GM12801 (cell line): ENCODE data around the gene NUMBL.

Source experiments
- TF ChIP-seq, protein P1 (sequence below): IDR thresholded peaks from one replicate; pipeline ENCODE4 v1.5.1; 2011; ENCODE audit warnings: control low read depth; ENCODE audit not compliant: insufficient read length; ENCODE audit errors: extremely low read depth

The NUMBL gene

GRCh38 chr19:40616941-40617340, 73.5 kb downstream of the NUMBL start:
- TF ChIP-seq, protein P1, sequence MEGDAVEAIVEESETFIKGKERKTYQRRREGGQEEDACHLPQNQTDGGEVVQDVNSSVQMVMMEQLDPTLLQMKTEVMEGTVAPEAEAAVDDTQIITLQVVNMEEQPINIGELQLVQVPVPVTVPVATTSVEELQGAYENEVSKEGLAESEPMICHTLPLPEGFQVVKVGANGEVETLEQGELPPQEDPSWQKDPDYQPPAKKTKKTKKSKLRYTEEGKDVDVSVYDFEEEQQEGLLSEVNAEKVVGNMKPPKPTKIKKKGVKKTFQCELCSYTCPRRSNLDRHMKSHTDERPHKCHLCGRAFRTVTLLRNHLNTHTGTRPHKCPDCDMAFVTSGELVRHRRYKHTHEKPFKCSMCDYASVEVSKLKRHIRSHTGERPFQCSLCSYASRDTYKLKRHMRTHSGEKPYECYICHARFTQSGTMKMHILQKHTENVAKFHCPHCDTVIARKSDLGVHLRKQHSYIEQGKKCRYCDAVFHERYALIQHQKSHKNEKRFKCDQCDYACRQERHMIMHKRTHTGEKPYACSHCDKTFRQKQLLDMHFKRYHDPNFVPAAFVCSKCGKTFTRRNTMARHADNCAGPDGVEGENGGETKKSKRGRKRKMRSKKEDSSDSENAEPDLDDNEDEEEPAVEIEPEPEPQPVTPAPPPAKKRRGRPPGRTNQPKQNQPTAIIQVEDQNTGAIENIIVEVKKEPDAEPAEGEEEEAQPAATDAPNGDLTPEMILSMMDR: no peak

DNA sequence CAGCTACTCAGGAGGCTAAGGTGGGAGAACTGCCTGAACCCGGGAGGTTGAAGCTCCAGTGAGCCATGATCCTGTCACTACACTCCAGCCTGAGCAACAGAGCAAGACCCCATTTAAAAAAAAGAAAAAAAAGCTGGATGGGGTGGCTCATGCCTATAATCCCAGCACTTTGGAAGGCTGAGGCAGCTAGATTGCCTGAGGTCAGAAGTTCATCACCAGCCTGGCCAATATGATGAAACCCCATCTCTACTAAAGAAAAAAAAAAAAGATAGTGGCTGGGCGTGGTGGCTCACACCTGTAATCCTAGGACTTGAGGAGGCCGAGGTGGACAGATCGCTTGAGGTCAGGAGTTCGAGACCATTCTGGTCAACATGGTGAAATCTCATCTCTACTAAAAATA, 74.3 kb downstream of the NUMBL start:
- TF ChIP-seq, protein P1: no peak
